Prostate gland (tissue), 2 donors: ENCODE measurements around the gene SAMD9.

Source experiments
- POLR2AphosphoS5 ChIP-seq: sonication (generic); formaldehyde crosslinking; IDR thresholded peaks from one replicate; pipeline ENCODE4 v1.6.1; 2017; ENCODE audit warnings: antibody characterized with exemption
- TF ChIP-seq, protein P1 (sequence below), 4 experiments: fragments of 200-600 bp in 2 of 4; fragments of 450-650 bp in 2 of 4; sonication (generic) in 2 of 4; IDR thresholded peaks; 1 replicate in 3 of 4; 2 replicates in 1 of 4; pipeline ENCODE4 v1.5.1; 2016 to 2019; ENCODE audit warnings: antibody characterized with exemption in 4 of 4, mild to moderate bottlenecking in 2 of 4, moderate library complexity in 2 of 4

DNA sequence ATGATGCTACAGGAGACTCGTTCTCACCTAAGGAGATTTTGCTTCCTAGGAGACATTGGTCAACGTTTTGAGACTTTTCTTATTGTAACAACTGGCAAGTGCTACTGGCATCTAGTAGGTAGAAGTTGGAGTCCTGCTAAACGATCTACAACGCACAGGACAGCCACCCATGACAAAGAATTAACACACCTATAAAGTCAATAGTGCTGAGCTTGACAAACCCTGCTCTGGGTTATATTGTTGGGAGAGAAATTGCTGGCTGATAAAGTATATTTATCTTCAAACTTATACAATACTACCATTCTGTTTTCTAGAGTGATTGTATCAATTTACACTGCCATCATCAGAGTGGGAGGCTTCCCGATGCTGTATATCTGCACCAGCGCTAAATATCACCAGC, 57.8 kb downstream of the SAMD9 start:
- TF ChIP-seq POLR2AphosphoS5 = no peak
- TF ChIP-seq, protein P1, sequence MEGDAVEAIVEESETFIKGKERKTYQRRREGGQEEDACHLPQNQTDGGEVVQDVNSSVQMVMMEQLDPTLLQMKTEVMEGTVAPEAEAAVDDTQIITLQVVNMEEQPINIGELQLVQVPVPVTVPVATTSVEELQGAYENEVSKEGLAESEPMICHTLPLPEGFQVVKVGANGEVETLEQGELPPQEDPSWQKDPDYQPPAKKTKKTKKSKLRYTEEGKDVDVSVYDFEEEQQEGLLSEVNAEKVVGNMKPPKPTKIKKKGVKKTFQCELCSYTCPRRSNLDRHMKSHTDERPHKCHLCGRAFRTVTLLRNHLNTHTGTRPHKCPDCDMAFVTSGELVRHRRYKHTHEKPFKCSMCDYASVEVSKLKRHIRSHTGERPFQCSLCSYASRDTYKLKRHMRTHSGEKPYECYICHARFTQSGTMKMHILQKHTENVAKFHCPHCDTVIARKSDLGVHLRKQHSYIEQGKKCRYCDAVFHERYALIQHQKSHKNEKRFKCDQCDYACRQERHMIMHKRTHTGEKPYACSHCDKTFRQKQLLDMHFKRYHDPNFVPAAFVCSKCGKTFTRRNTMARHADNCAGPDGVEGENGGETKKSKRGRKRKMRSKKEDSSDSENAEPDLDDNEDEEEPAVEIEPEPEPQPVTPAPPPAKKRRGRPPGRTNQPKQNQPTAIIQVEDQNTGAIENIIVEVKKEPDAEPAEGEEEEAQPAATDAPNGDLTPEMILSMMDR (IDR thresholded peaks at IDR 0.05) = no peak
